Heart left ventricle (tissue), 16 donors: ENCODE data around the gene SMIM3. TPM values are rescaled to one million over a fixed set of nuclear protein-coding genes. Genes with fewer than 3 reads are reported as not detected.

ENCODE experiments used
- ATAC-seq, 4 donors: fragments of 200-7000 bp; cut with Tn5 transposase; one replicate each; pipeline ENCODE4 v1.9.1; 2020 to 2022; ENCODE audit warnings: moderate library complexity in 4 of 4, mild to moderate bottlenecking in 3 of 4, moderate number of reproducible peaks in 1 of 4
- DNase-seq, 5 donors: peaks; one replicate each; pipeline ENCODE4 v3.0.0-alpha.2; 2020
- H3K27ac ChIP-seq, 12 donors: fragments of 200-600 bp; sonication (generic) in 4 of 12; one replicate each; pipeline versions ENCODE4 v1.5.0 to v1.8.0; 2016 to 2022; ENCODE audit warnings: mild to moderate bottlenecking in 2 of 12
- H3K27me3 ChIP-seq, 9 donors: fragments of 200-600 bp; sonication (generic) in 2 of 9; one replicate each; pipeline versions ENCODE4 v1.5.1 to v1.8.0; 2016 to 2022; ENCODE audit warnings: mild to moderate bottlenecking in 3 of 9
- H3K36me3 ChIP-seq, 9 donors: fragments of 200-600 bp; sonication (generic) in 2 of 9; one replicate each; pipeline versions ENCODE4 v1.5.0 to v1.8.0; 2018 to 2022; ENCODE audit warnings: mild to moderate bottlenecking in 2 of 9
- H3K4me1 ChIP-seq, 12 donors: fragments of 200-600 bp; sonication (generic) in 4 of 12; one replicate each; pipeline versions ENCODE4 v1.5.0 to v1.8.0; 2016 to 2022; ENCODE audit warnings: mild to moderate bottlenecking in 3 of 12
- H3K4me3 ChIP-seq, 12 donors: fragments of 200-600 bp; sonication (generic) in 4 of 12; one replicate each; pipeline versions ENCODE4 v1.5.0 to v1.8.0; 2017 to 2022; ENCODE audit warnings: mild to moderate bottlenecking in 9 of 12, moderate library complexity in 4 of 12
- H3K9me3 ChIP-seq, 12 donors: fragments of 200-600 bp; sonication (generic) in 4 of 12; one replicate each; pipeline versions ENCODE4 v1.5.0 to v1.8.0; 2016 to 2022; ENCODE audit warnings: mild to moderate bottlenecking in 1 of 12
- POLR2A ChIP-seq, 2 donors: fragments of 450-650 bp; IDR thresholded peaks; one replicate each; pipeline ENCODE4 v1.6.1; 2017; ENCODE audit warnings: antibody characterized with exemption in 2 of 2, mild to moderate bottlenecking in 2 of 2, moderate library complexity in 2 of 2
- WGBS, 4 donors: extraction: QIAGEN DNeasy Blood & Tissue Kit in 2 of 4; methylation state at CpG; one replicate each; pipeline versions ENCODE4 v1.1.5 to v1.1.7; 2013 to 2018; 5-methylcytosine and 5-hydroxymethylcytosine counted together
- intact Hi-C, 10 donors: fragments of 100-400 bp; cut with DNase I; formaldehyde crosslinking; loops; one replicate each; pipeline versions ENCODE4 v1.11.1 to v1.14.2; 2022
- polyA plus RNA-seq, 2 donors: library from polyadenylated mRNA; stranded (reverse); fragments of 200-250 nt; gene quantifications; one replicate each; pipeline ENCODE4 v1.2.3, GENCODE V29; 2013
- total RNA-seq, 9 donors: library from RNA; depleted of rRNA in 2 of 9; stranded (reverse); fragments of >200 nt in 2 of 9; fragmentation: NEBNext Ultra II Directional in 3 of 9; extraction: Animal tissue kit (Norgen Biotek cat#: 25700) in 3 of 9; gene quantifications; one replicate each; pipeline versions ENCODE4 v1.1.0 to v1.2.4, GENCODE V29; 2016 to 2023
- TF ChIP-seq, protein P1 (sequence below), 12 donors: fragments of 200-600 bp; sonication (generic) in 4 of 12; IDR thresholded peaks; one replicate each; pipeline versions ENCODE4 v1.5.0 to v1.8.0; 2018 to 2022; ENCODE audit warnings: antibody characterized with exemption in 12 of 12, mild to moderate bottlenecking in 5 of 12
- donor health status: ischemic (EF 13 %, LVEDD 7.1; RV severe dilation, severe dysfunction).
- donor health status: healthy with polysubstance abuse.
- donor health status: DM: no; HTN: yes; CAD: no.
- donor health status: DM: no; HTN: no; CAD: no.
- donor health status: ischemic (EF 25% LVEDD 6.9; RV normal size, moderate dysfunction).
- donor health status: ischemic (EF 25% LVEDD 5.7; RV mildly dilated, moderate dysfunction).
- donor health status: healthy.
- donor health status: DM: yes; HTN: yes; CAD: no.
- donor health status: ischemic (EF 35%, LVEDD 5.7; RV mildly dilated, moderate dysfunction).
- donor health status: nonischemic (EF 11% LVEDD 7.7; RV severe dilation, severe dysfunction).
- donor health status: DM: yes; HTN: yes; CAD: no.
- donor health status: PGD.
- donor health status: ischemic (EF 29% LVEDD 5.4; RV normal size, mild dysfunction).
- donor health status: nonischemic (EF 23%, LVEDD 6.1; RV moderate dilation, normal function).

The SMIM3 gene
- total and polyA plus RNA-seq, 11 donors = 7.1 to 45.6 (median 19.1) TPM

DNA sequence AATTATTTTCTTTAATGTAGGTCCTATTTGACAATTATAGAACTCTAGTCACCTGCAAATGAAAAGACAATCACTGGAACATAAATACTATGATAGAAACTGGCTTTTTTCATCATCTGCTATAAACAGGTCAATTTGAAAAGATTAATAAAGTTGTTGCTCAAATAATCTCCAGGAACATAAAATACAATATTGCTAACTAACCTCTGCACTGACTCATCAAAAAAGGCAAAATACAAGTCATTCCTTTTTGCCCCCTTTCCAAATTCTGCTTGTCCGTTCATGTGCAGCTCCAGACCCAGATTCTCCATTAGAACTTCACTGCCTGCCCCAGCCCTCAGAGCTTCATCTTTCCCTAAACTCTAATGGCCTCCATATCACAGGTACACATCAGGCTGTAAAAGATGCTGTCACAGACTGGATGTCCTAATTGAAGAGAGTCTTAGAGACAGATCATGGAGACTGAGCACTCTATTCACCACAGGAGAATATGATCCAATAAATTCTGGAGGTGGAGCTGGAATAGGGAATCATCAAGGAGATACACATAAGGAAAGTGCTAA is 21.4 kb upstream of the SMIM3 start:
- Histone ChIP-seq H3K27me3 (no peaks in the 10 kb centered on the region), H3K36me3 (peaks cover 0 to 46% (median 43%) of the 10 kb centered on the region in 9 donors), H3K4me1 (peaks cover 5 to 48% (median 16%) of the 10 kb centered on the region in 12 donors), H3K4me3 (peak overlapping the region in 8 of 12 donors; percentile 66 to 88 (median 74)), H3K9me3 (no peaks in the 10 kb centered on the region), H3K27ac (peak overlapping the region in 4 of 12 donors; percentile 95 to 98 (median 96))
- DNase-seq (no peak), ATAC-seq (no peak)
- intact Hi-C loops = loop anchor here in 1 of 10 donors (5.0 to 10.0 kb wide), 2 partner anchors 45 to 88 kb away; partner anchors contain the start of gene IRGM
- WGBS, 4 donors = 53 to 72% (median 62%) methylated on average over 1 of the region's 1 CpG
- TF ChIP-seq POLR2A (IDR thresholded peaks at IDR 0.05) = no peak
- TF ChIP-seq, protein P1, sequence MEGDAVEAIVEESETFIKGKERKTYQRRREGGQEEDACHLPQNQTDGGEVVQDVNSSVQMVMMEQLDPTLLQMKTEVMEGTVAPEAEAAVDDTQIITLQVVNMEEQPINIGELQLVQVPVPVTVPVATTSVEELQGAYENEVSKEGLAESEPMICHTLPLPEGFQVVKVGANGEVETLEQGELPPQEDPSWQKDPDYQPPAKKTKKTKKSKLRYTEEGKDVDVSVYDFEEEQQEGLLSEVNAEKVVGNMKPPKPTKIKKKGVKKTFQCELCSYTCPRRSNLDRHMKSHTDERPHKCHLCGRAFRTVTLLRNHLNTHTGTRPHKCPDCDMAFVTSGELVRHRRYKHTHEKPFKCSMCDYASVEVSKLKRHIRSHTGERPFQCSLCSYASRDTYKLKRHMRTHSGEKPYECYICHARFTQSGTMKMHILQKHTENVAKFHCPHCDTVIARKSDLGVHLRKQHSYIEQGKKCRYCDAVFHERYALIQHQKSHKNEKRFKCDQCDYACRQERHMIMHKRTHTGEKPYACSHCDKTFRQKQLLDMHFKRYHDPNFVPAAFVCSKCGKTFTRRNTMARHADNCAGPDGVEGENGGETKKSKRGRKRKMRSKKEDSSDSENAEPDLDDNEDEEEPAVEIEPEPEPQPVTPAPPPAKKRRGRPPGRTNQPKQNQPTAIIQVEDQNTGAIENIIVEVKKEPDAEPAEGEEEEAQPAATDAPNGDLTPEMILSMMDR (IDR thresholded peaks at IDR 0.05) = no peak

DNA sequence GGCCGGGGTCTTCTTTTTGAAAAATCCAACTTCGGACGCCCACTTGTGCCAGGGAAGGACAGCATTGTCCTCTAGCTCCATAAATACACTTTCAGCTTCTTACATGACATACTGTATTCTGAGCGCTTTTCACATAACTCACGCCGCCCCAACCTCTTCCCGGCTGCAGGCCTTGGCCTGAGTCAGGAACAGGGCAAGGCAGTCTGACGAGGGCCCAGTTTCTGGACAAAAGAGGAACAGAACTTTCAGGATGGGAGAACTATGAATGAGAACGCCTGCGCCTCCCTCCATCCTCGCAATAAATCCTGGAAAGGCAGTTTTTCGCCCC is 20.4 kb upstream of the SMIM3 start:
- Histone ChIP-seq H3K9me3 (no peaks in the 10 kb centered on the region), H3K4me3 (peak overlapping the region; percentile 43 to 88 (median 73)), H3K36me3 (peaks cover 0 to 36% (median 33%) of the 10 kb centered on the region in 9 donors), H3K27me3 (no peaks in the 10 kb centered on the region), H3K27ac (peak overlapping the region; percentile 90 to 98 (median 96)), H3K4me1 (peaks cover 5 to 54% (median 17%) of the 10 kb centered on the region in 12 donors)
- intact Hi-C loops = loop anchor here in 2 of 10 donors (1.0 to 10.0 kb wide), 4 partner anchors 20 to 87 kb away; partner anchors contain the start of genes SMIM3 (in 2 of the 2) and IRGM (in 1 of the 2)
- WGBS, 4 donors = 2 to 5% (median 4%) methylated on average over 12 of the region's 12 CpGs
- ATAC-seq (peak; percentile 1 to 35 (median 26)), DNase-seq (no peak)
- no peak for TF ChIP-seq POLR2A (IDR thresholded peaks at IDR 0.05)
- TF ChIP-seq, protein P1 (IDR thresholded peaks at IDR 0.05) = no peak

DNA sequence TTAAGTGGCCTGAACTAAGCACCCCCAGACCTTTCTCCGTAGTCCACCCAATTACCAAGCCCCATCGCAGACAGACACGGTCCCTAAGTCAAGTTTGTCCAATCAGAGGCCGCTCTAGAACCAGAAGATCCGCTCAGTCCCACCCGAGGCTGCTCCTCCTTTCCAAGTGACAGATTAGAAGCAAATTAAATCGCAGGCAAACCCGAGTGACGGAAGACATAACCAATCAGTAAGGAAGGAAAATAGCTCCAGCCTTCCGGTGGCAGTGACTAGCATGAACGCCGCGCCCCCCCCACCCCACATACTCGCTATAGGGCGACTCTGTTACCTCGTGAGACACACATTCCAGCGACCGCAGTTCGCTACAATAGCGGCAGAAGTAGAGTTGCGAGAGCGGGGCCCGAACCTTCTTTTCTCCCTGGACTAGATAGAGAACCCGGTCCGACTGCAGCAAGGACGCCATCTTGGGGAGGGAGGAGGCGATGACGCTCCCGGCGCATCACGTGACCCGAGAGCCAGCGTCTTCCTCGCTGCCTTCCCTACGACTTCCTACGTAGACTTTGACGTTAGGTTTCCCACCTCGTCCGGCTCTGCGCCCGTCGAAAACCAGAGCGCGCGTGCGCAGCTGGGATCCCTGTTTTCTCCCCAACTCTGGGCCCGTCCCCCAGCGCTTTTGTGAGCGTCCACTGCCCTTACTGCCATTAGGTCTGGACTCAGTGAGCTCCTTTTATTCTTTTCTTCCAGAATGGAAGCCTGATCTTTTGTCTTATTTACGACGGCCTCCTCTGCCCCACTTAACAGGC is 19.8 kb upstream of the SMIM3 start, which contains the start of gene DCTN4:
Gene DCTN4, minus strand, starts transcription at position 487 of the 803 bp plus-strand sequence. Its CDS starts 24 bp downstream, at position 463.
- TF ChIP-seq, protein P1 (IDR thresholded peaks at IDR 0.05) = peak in 4 of 12 donors; percentile 12 to 47 (median 20)
- peak in 1 of 2 donors; percentile 59 for TF ChIP-seq POLR2A (IDR thresholded peaks at IDR 0.05)
- 1 to 2% (median 1%) methylated on average over 38 to 51 of the region's 51 CpGs for WGBS, 4 donors
- H3K27me3 ChIP-seq = no peaks in the 10 kb centered on the region
- peak within 1 kb of the TSS; percentile 90 to 98 (median 96) for H3K27ac ChIP-seq
- ATAC-seq (peak; percentile 93 to 99 (median 96)), DNase-seq (peak; percentile 97 to 98 (median 97))
- peaks cover 6 to 60% (median 17%) of the 10 kb centered on the region in 12 donors for H3K4me1 ChIP-seq
- H3K9me3 ChIP-seq = no peaks in the 10 kb centered on the region
- peaks cover 0 to 31% (median 27%) of the 10 kb centered on the region in 9 donors for H3K36me3 ChIP-seq
- H3K4me3 ChIP-seq = peak within 1 kb of the TSS; percentile 43 to 88 (median 73)
- intact Hi-C loops = loop anchor here in 3 of 10 donors (1.0 to 10.0 kb wide), 4 partner anchors 20 to 86 kb away; partner anchors contain the start of genes SMIM3 (in 3 of the 3) and IRGM (in 1 of the 3)

DNA sequence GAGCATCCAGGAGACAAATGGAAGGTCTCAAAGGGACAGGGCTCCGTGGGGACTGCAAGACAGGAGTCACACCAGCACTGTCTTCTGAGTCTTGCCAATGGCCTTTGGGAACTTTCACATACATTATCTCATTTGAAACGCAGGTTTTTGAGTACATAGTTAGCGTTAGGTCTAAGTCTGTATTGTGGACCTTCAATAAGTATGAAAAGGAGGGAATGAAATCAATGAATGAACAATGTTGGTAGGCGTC is 19.3 kb upstream of the SMIM3 start:
- Histone ChIP-seq H3K9me3 (no peaks in the 10 kb centered on the region), H3K27me3 (no peaks in the 10 kb centered on the region), H3K36me3 (peaks cover 0 to 25% (median 22%) of the 10 kb centered on the region in 9 donors), H3K4me1 (peaks cover 6 to 61% (median 15%) of the 10 kb centered on the region in 12 donors), H3K4me3 (peak overlapping the region; percentile 43 to 88 (median 73)), H3K27ac (peak overlapping the region; percentile 90 to 98 (median 96))
- DNase-seq (no peak), ATAC-seq (peak in 1 of 4 donors; percentile 1)
- TF ChIP-seq, protein P1 (IDR thresholded peaks at IDR 0.05) = no peak
- TF ChIP-seq POLR2A (IDR thresholded peaks at IDR 0.05) = no peak
- WGBS, 4 donors = 55 to 68% (median 60%) methylated on average over 4 of the region's 4 CpGs
- intact Hi-C loops = loop anchor here in 2 of 10 donors (1.0 to 10.0 kb wide), 4 partner anchors 19 to 86 kb away; partner anchors contain the start of genes SMIM3 (in 2 of the 2) and IRGM (in 1 of the 2)
